ENCODE results near the gene TOX4.

Gene TOX4

DNA sequence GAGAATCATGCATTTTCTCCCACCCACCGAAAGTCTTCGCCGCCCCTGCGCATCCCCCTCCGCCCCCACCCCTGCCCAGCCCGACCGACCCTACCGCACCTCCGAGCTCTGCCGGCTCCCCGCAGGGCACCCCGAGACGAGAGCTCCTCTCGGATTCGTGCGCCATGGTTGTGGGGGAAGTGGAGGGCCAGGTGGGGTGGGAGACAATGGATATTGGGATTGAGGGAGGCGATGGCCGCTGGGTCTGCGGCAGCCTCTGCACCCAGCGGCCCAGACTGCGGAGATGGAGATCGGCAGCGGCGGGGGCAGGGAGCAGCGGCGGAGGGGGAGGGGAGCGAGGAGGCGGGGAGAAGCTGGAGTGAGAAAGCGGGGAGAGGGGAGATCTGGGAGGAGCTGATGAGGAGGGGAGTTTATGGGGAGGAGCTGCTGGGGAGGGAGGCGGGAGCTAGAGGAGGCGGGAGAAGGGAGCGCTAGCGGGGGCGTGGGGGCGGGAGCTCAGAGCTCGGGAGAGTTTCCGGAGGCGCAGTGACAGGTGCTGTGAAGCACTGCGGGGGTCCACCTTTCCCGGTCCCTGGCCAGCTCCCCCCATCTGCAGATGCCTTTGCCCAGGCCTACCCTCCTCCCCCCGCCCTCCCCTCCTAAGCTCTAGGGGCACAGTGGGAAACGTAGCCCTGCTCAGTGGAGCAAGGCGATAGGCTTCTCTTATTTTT, 49.1 kb downstream of the TOX4 start, which contains the start of gene SALL2:
Gene SALL2 (minus strand): TSS at position 385 of the 710 bp plus-strand sequence. CDS start 219 bp downstream, at position 166.
- Histone ChIP-seq H3F3A (ENCODE audit: insufficient read depth) (no peaks in the 10 kb centered on the region), H3K36me3 (ENCODE audit: low read length) (no peaks in the 10 kb centered on the region), H3K4me3 (ENCODE audit: insufficient read depth, low read length, poor library complexity, severe bottlenecking) (no peak within 1 kb of the TSS), H3K79me2 (ENCODE audit: insufficient read depth, low read length) (no peaks in the 10 kb centered on the region), H3K27me3 (ENCODE audit: low read length) (no peaks in the 10 kb centered on the region), H4K20me1 (ENCODE audit: low read depth, low read length) (no peaks in the 10 kb centered on the region), H3K9ac (ENCODE audit: low read length) (no peak within 1 kb of the TSS), H2AFZ (ENCODE audit: low read depth, low read length, severe bottlenecking) (no peak within 1 kb of the TSS), H3K27ac (ENCODE audit: low read depth, low read length) (no peak within 1 kb of the TSS), H3K9me2 (replicated peaks; ENCODE audit: insufficient read depth, low read length) (no peaks in the 10 kb centered on the region), H3K9me3 (ENCODE audit: insufficient read depth, low read length) (no peaks in the 10 kb centered on the region), H3K4me2 (ENCODE audit: low read depth, low read length, poor library complexity, severe bottlenecking) (peak within 1 kb of the TSS; percentile 25)
- TF ChIP-seq, protein P1, sequence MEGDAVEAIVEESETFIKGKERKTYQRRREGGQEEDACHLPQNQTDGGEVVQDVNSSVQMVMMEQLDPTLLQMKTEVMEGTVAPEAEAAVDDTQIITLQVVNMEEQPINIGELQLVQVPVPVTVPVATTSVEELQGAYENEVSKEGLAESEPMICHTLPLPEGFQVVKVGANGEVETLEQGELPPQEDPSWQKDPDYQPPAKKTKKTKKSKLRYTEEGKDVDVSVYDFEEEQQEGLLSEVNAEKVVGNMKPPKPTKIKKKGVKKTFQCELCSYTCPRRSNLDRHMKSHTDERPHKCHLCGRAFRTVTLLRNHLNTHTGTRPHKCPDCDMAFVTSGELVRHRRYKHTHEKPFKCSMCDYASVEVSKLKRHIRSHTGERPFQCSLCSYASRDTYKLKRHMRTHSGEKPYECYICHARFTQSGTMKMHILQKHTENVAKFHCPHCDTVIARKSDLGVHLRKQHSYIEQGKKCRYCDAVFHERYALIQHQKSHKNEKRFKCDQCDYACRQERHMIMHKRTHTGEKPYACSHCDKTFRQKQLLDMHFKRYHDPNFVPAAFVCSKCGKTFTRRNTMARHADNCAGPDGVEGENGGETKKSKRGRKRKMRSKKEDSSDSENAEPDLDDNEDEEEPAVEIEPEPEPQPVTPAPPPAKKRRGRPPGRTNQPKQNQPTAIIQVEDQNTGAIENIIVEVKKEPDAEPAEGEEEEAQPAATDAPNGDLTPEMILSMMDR (IDR thresholded peaks at IDR 0.05; ENCODE audit: insufficient read depth, low read length, poor library complexity, severe bottlenecking), result no peak
- no peak for TF ChIP-seq EZH2phosphoT487 (conservative IDR thresholded peaks at IDR 0.05; ENCODE audit: low read length)

DNA sequence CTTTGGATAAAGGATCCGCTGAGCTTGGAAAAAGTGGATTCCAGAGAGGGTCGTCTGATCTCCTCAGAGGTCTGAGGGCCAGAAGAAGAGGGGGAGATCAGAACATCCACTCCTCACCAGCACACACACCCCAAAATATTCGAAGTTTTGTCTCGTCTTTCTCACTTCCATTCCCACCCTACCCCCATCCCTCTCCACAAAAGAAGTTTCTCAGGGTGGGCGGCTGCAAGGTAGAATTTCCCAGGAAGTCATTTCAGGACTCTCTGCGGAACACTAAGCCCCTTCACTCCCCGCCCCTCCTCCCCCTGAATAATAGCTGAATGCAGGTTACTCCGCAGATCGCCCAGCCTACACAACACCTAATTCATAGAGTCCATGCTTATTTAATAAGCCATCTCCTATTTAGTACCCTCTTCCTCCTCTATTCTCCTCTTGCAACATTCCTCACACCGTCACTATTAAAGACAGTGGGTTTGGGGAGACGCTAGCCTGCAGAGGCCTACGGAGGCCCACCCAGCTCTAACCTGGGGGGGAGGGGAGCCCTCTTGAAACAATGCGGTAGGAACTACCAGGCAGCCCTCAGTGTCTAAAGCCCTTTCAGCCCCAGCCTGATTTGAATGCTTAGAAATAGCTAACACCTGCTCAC, 49.8 kb downstream of the TOX4 start:
- Histone ChIP-seq H3K9me2 (replicated peaks; ENCODE audit: insufficient read depth, low read length) (no peaks in the 10 kb centered on the region), H3K27ac (ENCODE audit: low read depth, low read length) (no peak overlapping the region), H3K4me2 (ENCODE audit: low read depth, low read length, poor library complexity, severe bottlenecking) (peak overlapping the region; percentile 25), H3K79me2 (ENCODE audit: insufficient read depth, low read length) (no peaks in the 10 kb centered on the region), H3F3A (ENCODE audit: insufficient read depth) (no peaks in the 10 kb centered on the region), H3K9me3 (ENCODE audit: insufficient read depth, low read length) (no peaks in the 10 kb centered on the region), H3K9ac (ENCODE audit: low read length) (no peak overlapping the region), H3K4me3 (ENCODE audit: insufficient read depth, low read length, poor library complexity, severe bottlenecking) (no peak overlapping the region), H2AFZ (ENCODE audit: low read depth, low read length, severe bottlenecking) (no peak overlapping the region), H4K20me1 (ENCODE audit: low read depth, low read length) (no peaks in the 10 kb centered on the region), H3K36me3 (ENCODE audit: low read length) (no peaks in the 10 kb centered on the region), H3K27me3 (ENCODE audit: low read length) (no peaks in the 10 kb centered on the region)
- TF ChIP-seq EZH2phosphoT487 (conservative IDR thresholded peaks at IDR 0.05; ENCODE audit: low read length), result no peak
- TF ChIP-seq, protein P1 (IDR thresholded peaks at IDR 0.05; ENCODE audit: insufficient read depth, low read length, poor library complexity, severe bottlenecking), result no peak

DNA sequence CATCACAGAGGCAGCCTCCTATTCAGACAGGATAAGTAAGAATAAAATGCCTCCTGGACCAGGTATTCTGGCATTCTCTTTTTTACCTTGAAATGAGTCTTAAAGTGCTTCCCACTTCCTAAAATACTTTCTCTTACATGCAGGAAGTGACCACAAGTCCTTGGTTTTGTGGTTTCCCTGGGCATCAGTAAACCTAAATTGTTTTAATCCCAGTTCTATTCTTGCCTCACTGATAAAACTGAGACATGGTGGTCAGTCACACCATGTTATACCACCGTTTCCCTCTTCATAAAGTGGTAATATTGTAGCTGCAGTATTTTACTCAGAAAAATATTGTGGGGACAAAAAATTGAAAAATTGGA, 50.3 kb downstream of the TOX4 start:
- H3K36me3 ChIP-seq (ENCODE audit: low read length), result no peaks in the 10 kb centered on the region
- H3F3A ChIP-seq (ENCODE audit: insufficient read depth), result no peaks in the 10 kb centered on the region
- H4K20me1 ChIP-seq (ENCODE audit: low read depth, low read length), result no peaks in the 10 kb centered on the region
- TF ChIP-seq, protein P1 (IDR thresholded peaks at IDR 0.05; ENCODE audit: insufficient read depth, low read length, poor library complexity, severe bottlenecking), result no peak
- TF ChIP-seq EZH2phosphoT487 (conservative IDR thresholded peaks at IDR 0.05; ENCODE audit: low read length), result no peak
- H3K4me3 ChIP-seq (ENCODE audit: insufficient read depth, low read length, poor library complexity, severe bottlenecking), result no peak overlapping the region
- H3K27me3 ChIP-seq (ENCODE audit: low read length), result no peaks in the 10 kb centered on the region
- no peak overlapping the region for H3K27ac ChIP-seq (ENCODE audit: low read depth, low read length)
- H3K79me2 ChIP-seq (ENCODE audit: insufficient read depth, low read length), result no peaks in the 10 kb centered on the region
- H3K9me2 ChIP-seq (replicated peaks; ENCODE audit: insufficient read depth, low read length), result no peaks in the 10 kb centered on the region
- H2AFZ ChIP-seq (ENCODE audit: low read depth, low read length, severe bottlenecking), result no peak overlapping the region
- no peak overlapping the region for H3K4me2 ChIP-seq (ENCODE audit: low read depth, low read length, poor library complexity, severe bottlenecking)
- no peaks in the 10 kb centered on the region for H3K9me3 ChIP-seq (ENCODE audit: insufficient read depth, low read length)
- no peak overlapping the region for H3K9ac ChIP-seq (ENCODE audit: low read length)
